AG09309 (cell line): ENCODE measurements around the gene AQP3.
"Not testable (repeated sequence)": the region's sequence is repeated elsewhere in the genome, so short reads cannot be mapped to it uniquely, and the experiment has no call there.

Experiments
- DNase-seq: peaks from one replicate; pipeline ENCODE4 v3.0.0-alpha.2; 2010; ENCODE audit warnings: low read depth
- H3K4me3 ChIP-seq: 2 replicates; pipeline ENCODE4 v1.5.1; 2011; ENCODE audit warnings: mild to moderate bottlenecking, low read depth, low read length, moderate library complexity; ENCODE audit not compliant: control insufficient read depth
- TF ChIP-seq, protein P1 (sequence below): IDR thresholded peaks from 2 replicates; pipeline ENCODE4 v1.5.1; 2011; ENCODE audit warnings: mild to moderate bottlenecking, low read depth, low read length, inconsistent platforms; ENCODE audit not compliant: insufficient read depth, control insufficient read depth; ENCODE audit errors: missing control alignments

The AQP3 gene

DNA sequence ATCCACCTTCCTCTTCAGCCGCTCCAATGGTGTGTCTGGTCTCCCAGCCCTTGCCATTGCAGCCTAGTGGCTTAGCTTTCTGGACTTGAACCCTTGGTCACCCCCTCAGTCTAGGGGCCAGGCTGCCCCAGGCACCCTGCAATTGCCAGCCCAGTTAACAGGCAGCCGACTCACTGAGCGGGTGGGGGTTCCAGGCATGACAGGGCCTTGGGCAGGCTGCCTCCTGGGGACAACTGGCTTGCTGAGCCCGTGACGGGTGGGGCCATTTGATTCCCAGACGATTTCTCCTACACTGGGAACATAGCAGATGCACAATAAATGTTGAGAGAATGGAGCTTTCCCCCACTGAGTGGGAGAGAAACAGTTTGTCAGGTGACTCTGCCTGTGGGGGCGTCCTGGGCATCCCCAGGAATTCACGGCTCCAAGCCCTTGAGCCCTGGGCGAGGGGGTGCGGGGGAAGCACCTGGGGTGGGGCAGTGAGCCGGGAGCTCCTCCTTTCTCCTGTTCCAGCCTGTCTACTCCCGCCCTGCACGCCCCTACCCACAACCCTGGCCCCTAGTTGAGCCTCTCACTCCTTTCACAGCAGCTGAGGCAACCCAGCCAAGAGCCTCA, 32.4 kb downstream of the AQP3 start:
- no peak for DNase-seq
- TF ChIP-seq, protein P1, sequence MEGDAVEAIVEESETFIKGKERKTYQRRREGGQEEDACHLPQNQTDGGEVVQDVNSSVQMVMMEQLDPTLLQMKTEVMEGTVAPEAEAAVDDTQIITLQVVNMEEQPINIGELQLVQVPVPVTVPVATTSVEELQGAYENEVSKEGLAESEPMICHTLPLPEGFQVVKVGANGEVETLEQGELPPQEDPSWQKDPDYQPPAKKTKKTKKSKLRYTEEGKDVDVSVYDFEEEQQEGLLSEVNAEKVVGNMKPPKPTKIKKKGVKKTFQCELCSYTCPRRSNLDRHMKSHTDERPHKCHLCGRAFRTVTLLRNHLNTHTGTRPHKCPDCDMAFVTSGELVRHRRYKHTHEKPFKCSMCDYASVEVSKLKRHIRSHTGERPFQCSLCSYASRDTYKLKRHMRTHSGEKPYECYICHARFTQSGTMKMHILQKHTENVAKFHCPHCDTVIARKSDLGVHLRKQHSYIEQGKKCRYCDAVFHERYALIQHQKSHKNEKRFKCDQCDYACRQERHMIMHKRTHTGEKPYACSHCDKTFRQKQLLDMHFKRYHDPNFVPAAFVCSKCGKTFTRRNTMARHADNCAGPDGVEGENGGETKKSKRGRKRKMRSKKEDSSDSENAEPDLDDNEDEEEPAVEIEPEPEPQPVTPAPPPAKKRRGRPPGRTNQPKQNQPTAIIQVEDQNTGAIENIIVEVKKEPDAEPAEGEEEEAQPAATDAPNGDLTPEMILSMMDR = no peak
- no peak overlapping the region for H3K4me3 ChIP-seq

DNA sequence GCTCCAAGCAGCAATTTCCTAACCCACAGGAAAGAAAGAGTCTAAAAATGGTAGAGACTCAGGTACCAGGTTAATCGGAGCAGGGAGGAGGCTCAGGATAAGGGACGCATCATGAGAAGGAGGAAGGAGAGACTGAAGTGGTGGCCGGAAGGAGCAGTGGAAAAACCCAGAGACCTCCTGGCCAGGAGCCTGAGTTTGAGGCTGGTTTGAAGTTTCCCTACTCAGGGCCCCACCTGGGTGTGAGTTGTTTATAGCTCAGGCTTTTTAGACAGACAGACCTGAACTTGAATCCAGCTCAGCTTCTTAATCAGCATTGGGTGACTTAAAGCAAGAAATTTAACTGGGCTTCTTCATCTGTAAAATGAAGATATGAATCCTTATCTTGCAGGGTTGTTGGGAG, 33.1 kb downstream of the AQP3 start:
- TF ChIP-seq, protein P1 = no peak
- no peak overlapping the region for H3K4me3 ChIP-seq
- no peak for DNase-seq

DNA sequence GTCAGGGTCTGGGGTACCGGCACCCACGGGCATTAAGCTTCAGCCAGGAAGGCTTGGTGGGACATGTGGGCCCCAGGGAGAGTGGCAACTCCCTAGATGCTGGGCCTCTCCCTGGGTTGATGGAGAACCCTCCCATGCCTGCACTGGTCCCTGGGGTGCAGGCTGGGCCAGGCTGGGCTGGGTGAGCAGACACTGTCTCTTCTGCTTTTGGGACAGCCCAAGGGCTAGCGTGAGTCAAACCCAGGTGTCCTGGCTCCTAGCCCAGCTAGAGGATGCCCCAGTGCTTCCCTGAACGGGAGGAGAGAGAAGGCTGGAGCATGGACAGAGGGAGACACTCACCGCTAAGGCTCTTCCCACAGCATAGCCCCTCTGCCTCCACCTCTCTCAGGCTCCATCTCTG, 39.3 kb downstream of the AQP3 start:
- TF ChIP-seq, protein P1 = no peak
- H3K4me3 ChIP-seq = no peak overlapping the region
- no peak for DNase-seq

DNA sequence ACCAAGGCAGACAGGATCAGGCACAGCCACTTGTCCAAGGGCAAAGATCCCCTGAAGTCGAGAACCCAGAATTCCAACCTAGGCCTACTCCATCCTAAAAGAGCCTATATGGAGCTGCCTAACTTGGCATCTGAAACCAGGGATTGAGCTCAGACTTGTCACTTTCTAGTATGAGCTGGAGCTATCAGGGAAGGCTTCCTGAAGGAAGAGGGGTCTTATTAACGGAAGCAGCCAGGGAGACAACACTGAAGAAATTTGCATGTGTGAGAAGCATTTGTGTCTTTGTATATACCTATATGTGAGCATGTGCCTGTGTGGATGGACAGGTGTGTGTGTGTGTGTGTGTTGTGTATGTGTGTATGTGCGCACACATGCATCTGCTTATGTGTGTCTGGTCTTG, 40.3 kb downstream of the AQP3 start:
- H3K4me3 ChIP-seq = no peak overlapping the region
- TF ChIP-seq, protein P1 = no peak
- no peak for DNase-seq

DNA sequence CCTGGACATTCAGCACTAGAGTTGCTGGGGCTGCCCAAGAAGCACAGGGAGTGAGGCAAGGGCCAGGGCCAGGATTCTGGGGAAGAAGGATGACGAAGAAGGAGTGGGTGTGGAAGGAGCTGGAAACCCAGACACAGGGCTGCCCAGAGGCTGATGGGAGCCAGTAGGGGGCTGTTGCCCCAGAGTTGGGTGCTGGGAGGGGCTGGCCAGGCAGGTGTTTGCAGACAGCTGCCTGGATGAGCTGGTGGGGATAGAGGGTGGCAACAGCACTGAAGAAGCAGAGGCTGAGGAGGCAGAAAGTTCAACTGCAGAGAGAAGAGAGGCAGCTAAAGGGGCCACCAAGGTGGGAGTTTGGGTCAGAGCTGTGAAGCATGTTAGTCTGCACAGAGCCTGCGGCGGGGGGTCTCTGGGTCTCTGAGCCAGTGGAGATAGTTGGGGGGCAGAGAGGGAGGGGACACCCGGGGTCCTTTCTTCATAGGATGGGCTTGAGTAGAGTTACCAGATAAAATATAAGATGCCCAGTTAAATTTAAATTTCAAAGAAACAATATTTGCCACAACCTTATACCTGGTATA, 42.5 kb downstream of the AQP3 start:
- DNase-seq = no peak
- TF ChIP-seq, protein P1 = no peak
- no peak overlapping the region for H3K4me3 ChIP-seq

DNA sequence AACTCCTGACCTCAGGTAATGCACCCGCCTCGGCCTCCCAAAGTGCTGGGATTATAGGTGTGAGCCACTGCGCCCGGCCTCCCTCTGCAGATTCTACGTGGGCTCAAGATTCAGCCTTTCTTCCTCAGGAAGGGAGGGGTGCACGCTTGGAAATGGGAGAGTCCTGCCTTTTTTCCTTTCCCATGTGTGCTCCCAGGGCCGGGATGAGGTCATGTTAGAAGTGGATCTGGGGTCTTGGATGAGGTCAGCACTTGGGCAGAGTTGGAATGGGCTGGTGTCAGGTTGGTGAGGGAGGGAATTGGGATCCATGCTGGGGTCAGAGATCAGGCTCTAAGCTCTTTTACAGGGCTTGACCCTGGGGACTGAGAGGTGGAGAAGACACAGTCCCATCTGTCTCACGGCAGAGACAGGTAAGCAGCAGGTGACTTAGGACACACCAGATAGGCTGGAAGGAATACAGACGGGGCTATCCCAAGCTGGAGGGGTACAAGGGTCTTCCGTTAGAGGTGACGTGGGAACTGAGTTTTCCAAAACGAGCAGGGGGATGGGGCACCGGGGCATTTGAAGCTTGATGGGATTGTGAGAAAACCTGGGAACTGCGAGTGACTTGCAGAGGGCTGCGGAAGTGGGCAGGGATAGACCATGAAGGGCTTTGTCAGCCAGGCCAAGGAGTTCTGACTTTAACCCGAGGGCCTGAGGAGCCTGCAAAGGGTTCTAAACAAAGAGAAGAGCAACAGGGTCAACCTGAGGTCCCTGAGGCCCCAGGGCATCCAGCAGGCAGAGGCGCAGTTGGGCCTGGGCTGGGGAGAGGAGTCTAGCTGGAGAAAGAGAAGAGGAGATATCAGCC, 43.2 kb downstream of the AQP3 start:
- TF ChIP-seq, protein P1 = no peak
- H3K4me3 ChIP-seq = no peak overlapping the region
- no peak for DNase-seq

DNA sequence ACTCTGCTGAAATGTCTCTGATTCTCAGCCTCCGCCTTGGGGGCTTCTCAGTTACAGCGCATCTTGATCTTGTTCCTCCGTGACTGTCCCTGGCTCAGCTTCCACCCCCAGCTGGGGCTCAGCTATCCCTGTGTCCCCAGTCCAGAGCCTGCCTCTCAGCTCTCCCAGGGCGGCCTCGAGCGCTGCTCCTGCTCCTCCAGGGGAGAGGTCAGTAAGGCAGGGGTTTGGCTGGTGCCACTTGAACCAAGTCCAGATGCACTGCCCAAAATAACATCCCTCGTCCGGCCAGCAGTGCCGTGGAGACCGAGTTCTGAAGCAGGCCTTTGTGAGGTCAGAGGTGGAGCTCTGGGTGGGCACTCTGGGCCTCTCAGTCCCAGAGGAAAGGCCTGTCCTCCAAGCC, 45.0 kb downstream of the AQP3 start, which contains the start of gene AQP7:
TSS of gene AQP7 (minus strand) at position 198 of the 400 bp plus-strand sequence. CDS start 1,306 bp downstream, outside the sequence.
- not testable (repeated sequence) for DNase-seq, H3K4me3 ChIP-seq

DNA sequence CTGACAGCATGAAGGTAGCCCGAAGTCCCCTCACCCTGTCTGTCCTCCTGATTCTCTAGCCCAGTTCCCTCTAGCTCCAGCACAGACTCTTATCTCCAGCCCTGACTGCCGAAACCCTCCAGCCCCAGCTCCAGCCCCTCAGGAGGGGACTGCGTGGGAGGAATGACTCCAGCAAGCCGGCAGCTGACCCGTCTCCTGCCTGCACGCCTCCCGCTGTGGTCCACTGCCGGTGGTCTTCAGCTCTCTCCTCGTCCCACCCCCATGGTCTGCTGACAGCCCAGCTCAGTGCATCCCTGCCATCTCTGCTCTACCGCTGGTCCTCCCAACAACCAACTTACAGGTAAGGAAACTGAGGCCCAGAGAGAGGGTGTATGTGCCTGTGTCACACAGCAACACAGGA, 45.6 kb downstream of the AQP3 start:
- not testable (repeated sequence) for DNase-seq, H3K4me3 ChIP-seq

DNA sequence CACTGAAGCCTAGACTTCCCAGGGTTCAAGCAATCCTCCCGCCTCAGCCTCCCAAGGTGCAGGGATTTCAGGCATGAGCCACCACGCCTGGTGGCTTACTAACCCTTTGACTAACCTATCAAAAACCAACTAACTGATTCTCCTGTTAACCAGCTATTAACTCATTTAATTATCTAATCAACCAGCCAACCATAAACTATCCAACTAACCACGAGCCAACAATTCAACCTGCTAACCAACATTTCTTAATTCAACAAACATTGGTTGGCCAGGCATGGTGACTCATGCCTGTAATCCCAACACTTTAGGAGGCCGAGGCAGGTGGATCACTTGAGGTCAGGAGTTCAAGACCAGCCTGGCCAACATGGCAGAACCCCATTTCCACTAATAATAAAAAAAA, 48.3 kb downstream of the AQP3 start:
- not testable (repeated sequence) for H3K4me3 ChIP-seq, DNase-seq

DNA sequence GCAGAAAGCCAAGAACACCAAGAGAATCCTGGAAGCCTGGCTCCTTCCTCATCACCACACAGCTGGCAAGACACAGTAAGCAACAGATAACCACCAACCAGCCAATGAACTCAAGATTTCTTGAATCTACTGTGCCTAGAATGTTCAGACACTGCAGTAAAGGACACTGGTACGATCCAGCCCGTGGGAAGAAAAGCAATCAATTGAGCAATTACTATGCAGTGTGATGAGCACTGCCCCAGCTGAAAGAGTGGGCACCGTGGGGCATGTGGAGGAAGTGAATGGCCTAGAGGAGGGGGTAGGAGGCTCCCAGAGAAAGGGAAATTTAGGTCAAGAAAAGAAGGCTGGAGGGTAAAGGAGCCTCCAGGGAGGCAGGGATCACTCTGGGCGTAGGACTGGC, 49.6 kb downstream of the AQP3 start:
- H3K4me3 ChIP-seq = not testable (repeated sequence)

DNA sequence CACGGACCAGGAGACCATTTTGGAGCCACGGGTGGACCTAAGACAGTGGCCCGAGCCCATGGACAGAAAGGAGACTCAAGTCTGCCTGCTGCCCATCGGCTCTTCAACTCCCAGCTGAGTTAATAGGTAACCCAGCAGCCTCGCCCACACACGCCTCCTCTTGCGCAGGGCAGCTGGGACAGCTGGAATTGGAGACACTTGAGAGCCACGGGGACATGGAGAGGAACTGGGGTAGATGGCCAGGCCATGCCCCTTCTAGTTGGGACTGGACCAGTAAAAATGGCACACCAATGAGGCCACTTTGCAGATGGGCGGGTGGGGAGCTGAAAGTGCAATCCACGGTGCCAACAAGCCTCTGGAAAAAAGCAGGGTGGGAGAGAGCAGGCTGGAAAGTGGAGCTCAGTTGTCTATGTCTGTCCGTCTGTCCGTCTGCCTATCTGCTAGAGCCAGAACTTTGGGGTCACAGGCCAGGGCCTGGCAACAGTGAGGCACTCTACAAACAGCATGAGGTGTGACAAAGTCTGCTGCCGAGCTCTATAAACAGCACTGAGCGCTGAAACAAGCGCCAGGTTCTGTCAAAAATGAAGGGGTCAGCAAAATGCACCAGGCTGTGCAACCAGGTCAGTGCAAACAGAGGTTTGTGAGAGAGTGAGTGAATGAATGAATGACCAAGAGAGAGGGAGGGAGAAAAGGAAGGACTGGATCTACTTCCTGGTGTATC, 52.1 kb downstream of the AQP3 start:
- H3K4me3 ChIP-seq, DNase-seq: not testable (repeated sequence)

More for the DNA sequence above, 49.6 kb downstream of the AQP3 start:
- not testable (repeated sequence) for DNase-seq
